DMS 273 (cell line): ENCODE measurements around the gene PTPRD.

Source experiments
- DNase-seq: peaks from one replicate; lab custom pipeline; 2025; ENCODE audit not compliant: unreplicated experiment; lab: John Stamatoyannopoulos, UW

PTPRD gene

GRCh38 chr9:8754751-8755150 is 1858.1 kb downstream of the PTPRD start:
- DNase-seq = peak; percentile 1

GRCh38 chr9:8751406-8751930 is 1861.3 kb downstream of the PTPRD start:
- DNase-seq = no peak

GRCh38 chr9:8750639-8751051 is 1862.2 kb downstream of the PTPRD start:
- DNase-seq = no peak

DNA sequence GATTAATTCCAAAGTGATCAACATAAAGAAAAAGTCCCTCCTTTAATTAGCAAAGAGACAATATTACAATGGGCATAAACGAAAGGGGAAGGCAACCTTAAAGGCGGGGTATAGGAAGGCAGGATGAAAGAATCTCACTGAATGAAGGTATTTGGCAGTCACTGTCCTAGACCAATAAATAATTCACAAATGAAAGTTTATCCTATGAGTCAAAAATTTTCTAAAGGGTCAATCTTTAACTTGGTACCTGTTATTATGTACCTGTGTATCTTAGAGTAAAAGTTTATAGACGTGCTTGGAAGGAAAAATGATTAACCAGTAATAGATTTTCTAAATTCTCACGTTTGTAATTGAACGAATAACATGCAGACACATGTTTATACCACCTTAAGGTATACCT is 1867.5 kb downstream of the PTPRD start:
- no peak for DNase-seq

DNA sequence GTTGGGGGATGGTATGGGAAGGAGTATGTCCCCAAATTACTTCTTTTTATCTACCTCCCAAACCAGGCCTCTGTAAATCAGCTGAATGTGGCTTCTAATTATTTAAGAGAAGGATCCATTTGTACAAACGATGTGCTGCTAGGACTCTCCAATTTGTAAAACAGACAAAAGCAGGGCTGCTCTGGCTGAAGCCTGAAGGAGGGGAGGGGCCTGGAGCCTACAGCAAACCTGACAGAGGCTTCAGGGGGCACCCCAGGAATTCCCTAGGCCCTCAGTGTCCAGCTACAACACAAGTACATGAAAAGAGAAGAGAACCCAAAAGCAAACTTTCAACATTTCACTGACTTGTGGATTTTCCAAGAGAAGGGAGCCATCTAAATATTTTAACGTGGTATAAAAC is 1873.9 kb downstream of the PTPRD start:
- no peak for DNase-seq

- no peak for DNase-seq
Measured at GRCh38 chr9:8736805-8737204, 1876.0 kb downstream of the PTPRD start.

DNA sequence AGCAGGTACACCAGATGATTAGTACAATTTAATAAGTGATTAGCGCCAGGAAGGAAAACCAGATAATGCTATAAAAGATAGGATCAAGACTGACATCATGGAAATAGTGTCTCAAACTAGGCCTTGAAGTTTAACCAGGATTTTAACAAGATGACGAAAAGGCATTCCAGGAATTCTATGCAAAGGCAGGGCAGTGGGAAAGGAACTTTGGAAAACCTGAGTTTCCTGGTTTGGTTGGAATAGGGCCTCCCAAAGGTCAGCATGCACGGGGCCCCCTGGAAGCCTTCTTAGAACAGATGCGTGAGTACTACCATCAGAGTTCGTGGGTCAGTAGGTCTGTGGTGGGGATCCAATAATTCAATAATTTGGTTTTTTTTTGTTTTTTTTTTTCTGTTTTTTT is 1878.0 kb downstream of the PTPRD start:
- DNase-seq = no peak

GRCh38 chr9:8733131-8733954 is 1879.5 kb downstream of the PTPRD start:
- peak; percentile 76 for DNase-seq

DNA sequence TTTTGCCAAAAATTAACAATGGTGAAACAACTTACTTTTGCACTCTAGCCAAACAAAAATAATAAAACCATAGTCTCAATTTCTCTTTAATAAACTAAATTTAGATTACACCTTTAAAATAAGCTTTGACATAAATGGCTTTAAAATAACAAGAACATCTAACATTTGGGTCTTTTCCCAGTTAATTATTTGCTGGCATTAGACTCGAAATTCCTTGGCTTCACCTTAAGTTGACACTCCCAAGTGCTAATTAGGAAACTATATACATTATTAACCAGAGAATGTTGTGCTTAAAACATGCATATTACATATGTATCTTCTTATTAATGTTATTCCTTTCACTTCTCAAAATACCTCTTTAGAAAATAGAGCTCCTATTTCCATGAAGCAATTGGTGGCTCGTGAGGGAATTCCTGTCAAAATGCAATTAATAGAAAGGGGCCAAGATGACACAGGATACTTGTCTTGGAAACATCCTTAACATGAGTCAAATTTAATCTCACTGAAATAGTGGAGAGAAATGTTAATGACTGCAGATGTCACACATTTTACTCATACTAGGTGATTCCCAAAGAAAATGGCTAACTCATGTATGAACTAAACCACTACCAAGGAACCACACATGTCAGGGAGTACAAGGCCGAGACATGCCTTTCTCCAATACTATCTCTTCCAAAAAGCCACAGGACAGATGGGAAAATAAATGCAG is 1880.3 kb downstream of the PTPRD start:
- DNase-seq = peak; percentile 3

- DNase-seq = no peak
Measured at GRCh38 chr9:8730618-8731017, 1882.2 kb downstream of the PTPRD start.

- no peak for DNase-seq
Measured at GRCh38 chr9:8728910-8729309, 1883.9 kb downstream of the PTPRD start.

DNA sequence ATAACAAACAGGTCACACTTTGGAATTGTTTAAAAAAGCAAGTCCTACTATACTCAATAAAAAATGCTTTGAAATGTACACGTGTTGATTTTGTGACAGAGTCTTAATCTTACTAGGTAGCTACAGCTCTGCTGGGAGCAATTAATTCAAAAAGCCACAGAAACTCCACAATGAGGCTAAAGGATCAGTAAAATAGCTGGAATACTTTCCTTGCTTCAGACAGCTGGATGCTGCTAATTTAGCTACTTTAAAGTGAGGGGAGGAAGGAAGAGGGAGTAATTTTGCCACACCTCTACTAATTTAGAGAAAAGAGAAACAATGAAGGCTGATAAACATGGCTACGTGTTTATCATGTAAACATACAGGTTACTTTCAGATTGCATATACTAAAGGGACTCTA is 1885.6 kb downstream of the PTPRD start:
- no peak for DNase-seq

- no peak for DNase-seq
Measured at GRCh38 chr9:8726692-8727091, 1886.1 kb downstream of the PTPRD start.

DNA sequence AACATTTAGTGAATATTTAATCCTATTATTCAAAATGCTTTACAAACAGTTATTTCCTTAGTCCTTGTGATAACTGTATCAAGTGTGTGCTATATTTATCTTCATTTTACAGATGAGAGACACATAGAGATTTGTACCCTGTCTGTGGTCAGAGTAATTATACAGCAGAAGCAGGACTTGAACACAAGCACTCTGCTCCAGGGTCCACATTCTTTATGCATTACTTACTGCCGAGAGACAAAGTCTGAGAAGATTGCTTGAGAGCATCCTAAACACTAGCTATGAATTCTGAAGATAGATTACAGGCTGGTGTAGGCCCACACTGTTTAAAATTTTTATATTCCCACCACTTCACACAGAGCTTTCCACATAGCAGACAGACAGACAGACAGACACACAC is 1887.2 kb downstream of the PTPRD start:
- no peak for DNase-seq

GRCh38 chr9:8724284-8725018 is 1888.4 kb downstream of the PTPRD start:
- no peak for DNase-seq

DNA sequence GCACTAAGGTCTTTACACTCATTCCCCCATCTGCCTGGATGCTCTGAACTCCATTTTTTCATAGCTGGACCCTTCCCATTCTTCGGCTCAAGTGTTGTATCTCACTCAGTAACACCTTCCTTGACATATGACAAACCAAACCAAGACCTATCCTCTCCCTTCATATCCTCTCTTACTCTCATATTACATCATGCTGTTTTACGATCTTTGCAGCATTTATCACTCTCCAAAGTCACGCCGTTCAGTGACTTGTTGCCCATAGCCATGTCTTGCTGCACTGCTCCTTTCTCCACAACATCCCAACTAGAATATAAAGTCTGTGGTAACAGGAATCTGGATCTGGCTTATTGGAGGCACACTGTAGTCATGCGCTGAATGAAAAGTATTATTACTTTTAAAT is 1889.6 kb downstream of the PTPRD start:
- no peak for DNase-seq

- DNase-seq = no peak
Measured at GRCh38 chr9:8719833-8720486, 1892.8 kb downstream of the PTPRD start.

DNA sequence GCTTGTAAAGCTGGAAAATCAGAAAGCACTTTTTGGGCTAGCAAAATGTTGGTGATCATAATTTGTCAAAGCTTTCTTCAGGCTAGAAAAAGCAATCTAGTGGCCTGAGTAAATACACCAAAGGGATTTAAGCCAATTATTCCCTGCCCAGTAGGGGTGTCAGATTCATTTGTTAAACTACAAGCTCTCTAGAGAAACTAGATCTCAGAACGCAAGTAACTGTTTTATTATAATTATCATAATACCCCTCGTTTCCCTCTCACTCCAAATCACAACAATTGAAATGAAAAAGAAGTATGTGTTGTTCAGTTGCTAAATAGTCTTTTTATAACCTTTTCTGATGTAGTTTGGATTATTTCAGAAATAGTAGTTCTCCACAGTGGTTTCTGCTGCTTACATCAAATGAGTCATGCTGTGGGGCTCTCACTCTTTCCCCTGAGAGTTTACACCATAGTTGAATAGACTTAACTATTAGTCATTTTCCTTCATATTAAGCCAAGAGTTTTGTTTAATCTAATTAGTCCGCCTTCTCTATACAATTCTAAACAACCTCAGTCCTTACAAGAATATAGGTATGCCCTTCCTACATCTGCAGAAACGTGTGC is 1894.6 kb downstream of the PTPRD start:
- no peak for DNase-seq

GRCh38 chr9:8717146-8717545 is 1895.7 kb downstream of the PTPRD start:
- no peak for DNase-seq

GRCh38 chr9:8715788-8716187 is 1897.0 kb downstream of the PTPRD start:
- no peak for DNase-seq

GRCh38 chr9:8713811-8714165 is 1899.0 kb downstream of the PTPRD start:
- no peak for DNase-seq
